Vagina (tissue), 2 donors: Measurements from ENCODE around the gene GAB2. TPM values are rescaled to one million over a fixed set of nuclear protein-coding genes. Genes with fewer than 3 reads are reported as not detected.

Experiments
- DNase-seq, 2 donors: peaks; one replicate each; pipeline ENCODE4 v3.0.0-alpha.2; 2017; ENCODE audit errors: extremely low spot score in 2 of 2
- H3K27ac ChIP-seq: fragments of 200-600 bp; sonication (generic); one replicate; pipeline ENCODE4 v1.5.1; 2019
- H3K27me3 ChIP-seq: fragments of 200-600 bp; sonication (generic); one replicate; pipeline ENCODE4 v1.5.1; 2019
- H3K36me3 ChIP-seq, 2 donors: fragments of 200-600 bp; sonication (generic); one replicate each; pipeline ENCODE4 v1.5.1; 2017 to 2019
- H3K4me1 ChIP-seq: fragments of 200-600 bp; sonication (generic); one replicate; pipeline ENCODE4 v1.5.1; 2019
- H3K4me3 ChIP-seq, 2 donors: fragments of 200-600 bp; sonication (generic); 1 replicate in 1 of 2; 2 replicates in 1 of 2; pipeline ENCODE4 v1.5.1; 2016 to 2019
- H3K9me3 ChIP-seq: fragments of 200-600 bp; sonication (generic); one replicate; pipeline ENCODE4 v1.5.1; 2019
- POLR2A ChIP-seq, 2 donors: fragments of 450-650 bp; IDR thresholded peaks; one replicate each; pipeline ENCODE4 v1.6.1; 2017; ENCODE audit warnings: antibody characterized with exemption in 2 of 2, mild to moderate bottlenecking in 2 of 2, moderate library complexity in 2 of 2
- POLR2AphosphoS5 ChIP-seq, 2 donors: sonication (generic); formaldehyde crosslinking; IDR thresholded peaks; one replicate each; pipeline ENCODE4 v1.9.0; 2017; ENCODE audit warnings: antibody characterized with exemption in 2 of 2, mild to moderate bottlenecking in 2 of 2, low read depth in 1 of 2; ENCODE audit not compliant: insufficient read depth in 1 of 2
- intact Hi-C: fragments of 100-400 bp; cut with DNase I; formaldehyde crosslinking; loops from one replicate; pipeline ENCODE4 v1.15.1; 2023
- total RNA-seq: library from RNA; depleted of rRNA; stranded (reverse); fragments of >200 nt; gene quantifications from one replicate; pipeline ENCODE4 v1.2.3, GENCODE V29; 2016
- TF ChIP-seq, protein P1 (sequence below), 3 experiments: fragments of 450-650 bp in 2 of 3; fragments of 200-600 bp in 1 of 3; sonication (generic) in 1 of 3; IDR thresholded peaks; one replicate each; pipeline ENCODE4 v1.5.1; 2017 to 2019; ENCODE audit warnings: antibody characterized with exemption in 3 of 3, mild to moderate bottlenecking in 2 of 3, moderate library complexity in 2 of 3

The GAB2 gene
- total RNA-seq, 1 donor from 2014 or later, result 24.6 TPM

- no peak for DNase-seq
- no peak overlapping the region for H3K27ac ChIP-seq
- H3K36me3 ChIP-seq, result no peaks in the 10 kb centered on the region
- no peak for TF ChIP-seq POLR2AphosphoS5 (IDR thresholded peaks at IDR 0.05; ENCODE audit: insufficient read depth in 1 of 2, low read depth in 1 of 2)
- no peak for TF ChIP-seq POLR2A (IDR thresholded peaks at IDR 0.05)
- TF ChIP-seq, protein P1, sequence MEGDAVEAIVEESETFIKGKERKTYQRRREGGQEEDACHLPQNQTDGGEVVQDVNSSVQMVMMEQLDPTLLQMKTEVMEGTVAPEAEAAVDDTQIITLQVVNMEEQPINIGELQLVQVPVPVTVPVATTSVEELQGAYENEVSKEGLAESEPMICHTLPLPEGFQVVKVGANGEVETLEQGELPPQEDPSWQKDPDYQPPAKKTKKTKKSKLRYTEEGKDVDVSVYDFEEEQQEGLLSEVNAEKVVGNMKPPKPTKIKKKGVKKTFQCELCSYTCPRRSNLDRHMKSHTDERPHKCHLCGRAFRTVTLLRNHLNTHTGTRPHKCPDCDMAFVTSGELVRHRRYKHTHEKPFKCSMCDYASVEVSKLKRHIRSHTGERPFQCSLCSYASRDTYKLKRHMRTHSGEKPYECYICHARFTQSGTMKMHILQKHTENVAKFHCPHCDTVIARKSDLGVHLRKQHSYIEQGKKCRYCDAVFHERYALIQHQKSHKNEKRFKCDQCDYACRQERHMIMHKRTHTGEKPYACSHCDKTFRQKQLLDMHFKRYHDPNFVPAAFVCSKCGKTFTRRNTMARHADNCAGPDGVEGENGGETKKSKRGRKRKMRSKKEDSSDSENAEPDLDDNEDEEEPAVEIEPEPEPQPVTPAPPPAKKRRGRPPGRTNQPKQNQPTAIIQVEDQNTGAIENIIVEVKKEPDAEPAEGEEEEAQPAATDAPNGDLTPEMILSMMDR (IDR thresholded peaks at IDR 0.05), result no peak
- H3K27me3 ChIP-seq, result no peaks in the 10 kb centered on the region
- peaks cover 19% of the 10 kb centered on the region for H3K4me1 ChIP-seq
- no peaks in the 10 kb centered on the region for H3K9me3 ChIP-seq
- intact Hi-C loops, result no loop called here
- H3K4me3 ChIP-seq, result no peak overlapping the region
Observed at GRCh38 chr11:78403781-78404180, 13.8 kb downstream of the GAB2 start.

DNA sequence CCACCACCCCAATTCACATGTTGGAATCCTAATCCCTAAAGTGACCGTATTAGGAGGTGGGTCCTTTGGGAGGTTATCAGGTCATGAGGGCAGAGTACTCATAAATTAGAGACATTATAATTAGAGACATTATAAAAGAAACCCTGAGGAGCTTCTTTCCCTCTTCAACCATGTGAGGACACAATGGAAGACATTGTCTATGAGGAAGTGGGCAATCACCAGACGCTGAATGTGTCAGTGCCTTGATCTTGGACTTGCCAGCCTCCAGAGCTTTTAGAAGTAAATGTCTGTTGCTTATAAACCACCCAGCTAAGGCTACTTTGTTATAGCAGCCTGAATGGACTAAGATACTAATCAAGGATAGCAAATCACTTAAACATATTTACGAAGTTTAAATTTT lies 14.8 kb downstream of the GAB2 start:
- no peaks in the 10 kb centered on the region for H3K27me3 ChIP-seq
- no peaks in the 10 kb centered on the region for H3K36me3 ChIP-seq
- intact Hi-C loops, result no loop called here
- TF ChIP-seq, protein P1 (IDR thresholded peaks at IDR 0.05), result no peak
- TF ChIP-seq POLR2A (IDR thresholded peaks at IDR 0.05) (no peak), POLR2AphosphoS5 (IDR thresholded peaks at IDR 0.05; ENCODE audit: insufficient read depth in 1 of 2, low read depth in 1 of 2) (no peak)
- no peak for DNase-seq
- H3K4me1 ChIP-seq, result peaks cover 19% of the 10 kb centered on the region
- no peak overlapping the region for H3K4me3 ChIP-seq
- H3K9me3 ChIP-seq, result no peaks in the 10 kb centered on the region
- H3K27ac ChIP-seq, result no peak overlapping the region

- Histone ChIP-seq H3K4me3 (no peak overlapping the region), H3K9me3 (no peaks in the 10 kb centered on the region), H3K27ac (no peak overlapping the region), H3K4me1 (peaks cover 19% of the 10 kb centered on the region), H3K27me3 (no peaks in the 10 kb centered on the region), H3K36me3 (no peaks in the 10 kb centered on the region)
- DNase-seq, result no peak
- no peak for TF ChIP-seq POLR2AphosphoS5 (IDR thresholded peaks at IDR 0.05; ENCODE audit: insufficient read depth in 1 of 2, low read depth in 1 of 2)
- TF ChIP-seq POLR2A (IDR thresholded peaks at IDR 0.05), result no peak
- TF ChIP-seq, protein P1 (IDR thresholded peaks at IDR 0.05), result no peak
- intact Hi-C loops, result no loop called here
Observed at GRCh38 chr11:78400702-78401101, 16.9 kb downstream of the GAB2 start.

DNA sequence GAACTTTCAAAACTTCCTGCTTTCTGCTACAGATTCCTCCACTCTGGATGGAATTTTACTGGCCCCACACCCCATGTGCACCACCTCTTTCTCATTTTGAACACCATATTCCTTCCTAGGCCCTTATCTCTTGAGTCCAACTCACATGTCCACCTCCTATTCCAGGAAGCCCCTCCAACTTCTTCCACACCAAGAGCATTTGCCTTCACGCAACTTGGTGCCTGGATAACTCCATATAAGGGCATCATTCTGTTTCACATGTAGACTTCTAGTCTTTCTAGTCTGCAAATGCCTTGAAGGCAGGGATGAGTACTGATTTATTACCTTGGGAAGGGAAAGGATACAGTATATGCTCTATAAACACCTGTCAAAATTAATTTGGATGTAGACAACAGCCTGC lies 17.5 kb downstream of the GAB2 start:
- TF ChIP-seq, protein P1 (IDR thresholded peaks at IDR 0.05), result no peak
- no peak for TF ChIP-seq POLR2A (IDR thresholded peaks at IDR 0.05)
- no peak for TF ChIP-seq POLR2AphosphoS5 (IDR thresholded peaks at IDR 0.05; ENCODE audit: insufficient read depth in 1 of 2, low read depth in 1 of 2)
- no peaks in the 10 kb centered on the region for H3K36me3 ChIP-seq
- H3K27ac ChIP-seq, result no peak overlapping the region
- H3K4me1 ChIP-seq, result peaks cover 19% of the 10 kb centered on the region
- intact Hi-C loops, result no loop called here
- no peaks in the 10 kb centered on the region for H3K27me3 ChIP-seq
- H3K4me3 ChIP-seq, result no peak overlapping the region
- no peak for DNase-seq
- H3K9me3 ChIP-seq, result no peaks in the 10 kb centered on the region

GRCh38 chr11:78399136-78399535 lies 18.5 kb downstream of the GAB2 start:
- Histone ChIP-seq H3K36me3 (no peaks in the 10 kb centered on the region), H3K27ac (no peak overlapping the region), H3K9me3 (no peaks in the 10 kb centered on the region), H3K4me1 (peaks cover 15% of the 10 kb centered on the region), H3K27me3 (no peaks in the 10 kb centered on the region), H3K4me3 (no peak overlapping the region)
- no peak for DNase-seq
- TF ChIP-seq POLR2AphosphoS5 (IDR thresholded peaks at IDR 0.05; ENCODE audit: insufficient read depth in 1 of 2, low read depth in 1 of 2), result no peak
- TF ChIP-seq POLR2A (IDR thresholded peaks at IDR 0.05), result no peak
- TF ChIP-seq, protein P1 (IDR thresholded peaks at IDR 0.05), result no peak
- intact Hi-C loops, result no loop called here
